ENCODE measurements around the gene C1orf159. TPM values are rescaled to one million over a fixed set of nuclear protein-coding genes. Genes with fewer than 3 reads are reported as not detected.

The C1orf159 gene
- polyA plus RNA-seq, 3 donors, result 3.0 to 18.8 (median 3.3) TPM

DNA sequence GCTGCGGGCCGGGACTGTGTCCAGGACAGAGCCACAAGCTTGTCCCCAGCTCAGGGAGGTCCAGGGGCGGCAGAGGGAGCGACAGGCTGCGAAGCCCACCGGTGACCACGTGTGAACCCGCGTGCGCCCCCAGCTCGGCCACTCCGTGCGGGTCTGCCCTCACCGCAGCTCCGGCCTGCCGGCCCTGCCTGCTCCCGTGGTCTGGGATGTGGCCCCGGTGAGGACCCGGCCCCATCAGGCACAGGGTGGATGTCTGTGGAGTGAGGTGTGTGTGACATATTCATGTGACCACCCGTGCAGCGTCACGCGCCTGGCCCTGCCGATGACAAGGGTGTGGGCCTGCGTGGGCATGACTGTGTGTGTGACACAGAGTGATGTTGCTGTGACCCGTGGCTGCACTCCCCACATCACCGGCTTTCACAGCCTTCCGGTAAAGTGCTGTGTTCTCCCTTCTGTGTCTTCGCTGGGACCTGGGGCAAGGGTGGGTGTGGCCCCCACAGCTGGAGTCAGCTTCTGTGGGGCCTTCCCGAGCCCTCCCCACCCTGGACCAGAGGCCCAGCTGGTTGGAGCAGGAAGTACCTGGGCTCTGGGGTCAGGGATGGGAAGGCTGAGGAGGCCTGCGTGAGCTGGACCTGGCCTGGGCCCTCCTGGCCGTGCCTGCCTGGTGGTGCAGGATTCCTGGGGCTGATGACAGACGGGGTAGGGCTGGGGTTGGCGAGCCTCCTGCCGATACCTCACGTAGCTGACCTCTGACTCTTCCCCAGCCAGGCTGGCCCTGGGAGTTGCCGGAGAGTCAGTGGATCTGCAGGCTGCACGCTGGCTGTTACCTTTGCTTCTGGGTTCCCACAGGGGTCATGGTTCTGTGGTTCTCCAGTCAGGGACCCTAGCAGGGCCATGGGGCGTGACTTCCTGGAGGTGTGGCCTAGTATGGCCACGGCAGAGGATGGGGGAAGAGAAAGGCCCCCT, 45.9 kb downstream of the C1orf159 start:
- H3K27me3 ChIP-seq (ENCODE audit: control insufficient read depth in 2 of 2, insufficient read depth in 2 of 2, low read length in 2 of 2), result peaks cover 0 to 19% of the 10 kb centered on the region in 2 donors
- peak overlapping the region in 3 of 7 donors; percentile 51 to 81 (median 60) for H3K27ac Mint-ChIP-seq
- H3K36me3 Mint-ChIP-seq, result no peaks in the 10 kb centered on the region
- no peak overlapping the region for H3K9ac ChIP-seq (ENCODE audit: insufficient read depth, low read length, poor library complexity, severe bottlenecking)
- H3K9me3 Mint-ChIP-seq, result peaks cover 0 to 4% (median 0%) of the 10 kb centered on the region in 7 donors
- no peaks in the 10 kb centered on the region for H4K20me1 ChIP-seq (ENCODE audit: insufficient read depth, low read length)
- H3K4me2 ChIP-seq (replicated peaks; ENCODE audit: extremely low read depth, low read length, poor library complexity, severe bottlenecking), result peak overlapping the region; percentile 78
- peak overlapping the region in 1 of 2 donors; percentile 66 for H3K4me3 Mint-ChIP-seq
- H3K4me3 ChIP-seq (replicated peaks in 1 of 3; ENCODE audit: low read depth in 2 of 3, low read length in 3 of 3), result peak overlapping the region in 1 of 3 experiments; percentile 85
- peaks cover 21 to 52% (median 29%) of the 10 kb centered on the region in 3 donors for H3K27me3 Mint-ChIP-seq (ENCODE audit: low read depth in 3 of 3)
- WGBS (ENCODE audit: insufficient coverage), result 72% methylated on average over 36 of the region's 40 CpGs
- no peaks in the 10 kb centered on the region for H3K79me2 ChIP-seq (ENCODE audit: insufficient read depth, low read length)
- no peaks in the 10 kb centered on the region for H3K9me3 ChIP-seq (replicated peaks in 1 of 2; ENCODE audit: control insufficient read depth in 1 of 2, insufficient read depth in 1 of 2, low read length in 2 of 2)
- peak overlapping the region; percentile 86 for H2AFZ ChIP-seq (ENCODE audit: insufficient read depth, low read depth, low read length, poor library complexity, severe bottlenecking)
- H3K36me3 ChIP-seq (replicated peaks in 1 of 2; ENCODE audit: control insufficient read depth in 1 of 2, insufficient read depth in 2 of 2, low read length in 2 of 2), result no peaks in the 10 kb centered on the region
- intact Hi-C loops (cut with micrococcal nuclease), result loop anchor here in 1 of 2 donors (5.0 to 10.0 kb wide), 2 partner anchors 38 to 85 kb away; partner anchors contain the start of gene PERM1
- peak; percentile 17 to 70 (median 45) for DNase-seq
- TF ChIP-seq, protein P1, sequence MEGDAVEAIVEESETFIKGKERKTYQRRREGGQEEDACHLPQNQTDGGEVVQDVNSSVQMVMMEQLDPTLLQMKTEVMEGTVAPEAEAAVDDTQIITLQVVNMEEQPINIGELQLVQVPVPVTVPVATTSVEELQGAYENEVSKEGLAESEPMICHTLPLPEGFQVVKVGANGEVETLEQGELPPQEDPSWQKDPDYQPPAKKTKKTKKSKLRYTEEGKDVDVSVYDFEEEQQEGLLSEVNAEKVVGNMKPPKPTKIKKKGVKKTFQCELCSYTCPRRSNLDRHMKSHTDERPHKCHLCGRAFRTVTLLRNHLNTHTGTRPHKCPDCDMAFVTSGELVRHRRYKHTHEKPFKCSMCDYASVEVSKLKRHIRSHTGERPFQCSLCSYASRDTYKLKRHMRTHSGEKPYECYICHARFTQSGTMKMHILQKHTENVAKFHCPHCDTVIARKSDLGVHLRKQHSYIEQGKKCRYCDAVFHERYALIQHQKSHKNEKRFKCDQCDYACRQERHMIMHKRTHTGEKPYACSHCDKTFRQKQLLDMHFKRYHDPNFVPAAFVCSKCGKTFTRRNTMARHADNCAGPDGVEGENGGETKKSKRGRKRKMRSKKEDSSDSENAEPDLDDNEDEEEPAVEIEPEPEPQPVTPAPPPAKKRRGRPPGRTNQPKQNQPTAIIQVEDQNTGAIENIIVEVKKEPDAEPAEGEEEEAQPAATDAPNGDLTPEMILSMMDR (IDR thresholded peaks at IDR 0.05), result no peak
- peaks cover 7% of the 10 kb centered on the region for H3K4me1 Mint-ChIP-seq
- H3K4me1 ChIP-seq (ENCODE audit: control insufficient read depth in 1 of 2, insufficient read depth in 2 of 2, low read length in 2 of 2), result peaks cover 5 to 15% of the 10 kb centered on the region in 2 donors
- H3K27ac ChIP-seq (ENCODE audit: low read depth in 1 of 2, low read length in 2 of 2), result no peak overlapping the region

DNA sequence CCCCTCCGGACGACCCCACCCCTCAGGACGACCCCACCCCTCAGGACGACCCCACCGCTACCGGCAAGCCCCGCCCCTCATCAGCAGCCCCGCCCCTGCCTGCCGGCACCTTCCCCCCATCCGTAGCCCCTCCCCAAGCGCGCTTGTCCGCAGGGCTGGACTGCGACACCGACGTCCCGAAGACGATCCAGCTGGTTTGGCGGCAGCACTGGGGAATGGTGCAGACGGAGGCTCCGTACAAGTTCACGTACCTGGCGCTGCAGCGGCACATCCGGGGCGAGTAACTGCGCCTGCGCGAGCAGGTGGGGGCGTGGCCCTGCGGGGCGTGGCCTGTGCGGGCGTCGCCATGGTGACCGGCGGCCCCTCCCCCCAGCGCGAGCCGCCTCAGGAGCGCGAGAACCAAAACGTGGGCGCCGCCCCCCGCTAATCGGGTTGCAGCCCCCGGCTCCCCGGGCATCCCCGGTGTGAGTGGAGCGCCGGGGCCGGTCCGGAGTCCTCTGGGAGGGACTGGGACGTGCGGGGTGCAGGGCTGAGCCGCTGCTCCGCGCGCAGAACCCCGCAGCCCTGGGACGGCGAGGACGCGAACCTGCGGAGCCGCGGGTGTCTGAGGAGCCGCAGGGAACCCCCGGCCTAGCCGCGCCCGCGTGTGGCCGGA, 46.7 kb downstream of the C1orf159 start:
- peak overlapping the region; percentile 32 to 85 (median 53) for H3K4me3 ChIP-seq (replicated peaks in 1 of 3; ENCODE audit: low read depth in 2 of 3, low read length in 3 of 3)
- Mint-ChIP-seq H3K9me3 (peaks cover 0 to 4% (median 0%) of the 10 kb centered on the region in 7 donors), H3K27ac (peak overlapping the region in 1 of 7 donors; percentile 79), H3K4me3 (peak overlapping the region; percentile 70 to 79), H3K36me3 (no peaks in the 10 kb centered on the region), H3K4me1 (peaks cover 7% of the 10 kb centered on the region), H3K27me3 (ENCODE audit: low read depth in 3 of 3) (peaks cover 21 to 56% (median 32%) of the 10 kb centered on the region in 3 donors)
- H3K27ac ChIP-seq (ENCODE audit: low read depth in 1 of 2, low read length in 2 of 2), result peak overlapping the region in 1 of 2 donors; percentile 76
- peak overlapping the region; percentile 61 for H3K9ac ChIP-seq (ENCODE audit: insufficient read depth, low read length, poor library complexity, severe bottlenecking)
- intact Hi-C loops (cut with micrococcal nuclease), result loop anchor here in 1 of 2 donors (5.0 to 10.0 kb wide), 2 partner anchors 37 to 84 kb away; partner anchors contain the start of gene PERM1
- H3K27me3 ChIP-seq (ENCODE audit: control insufficient read depth in 2 of 2, insufficient read depth in 2 of 2, low read length in 2 of 2), result peaks cover 0 to 24% of the 10 kb centered on the region in 2 donors
- 2% methylated on average over 67 of the region's 75 CpGs for WGBS (ENCODE audit: insufficient coverage)
- no peaks in the 10 kb centered on the region for H3K36me3 ChIP-seq (replicated peaks in 1 of 2; ENCODE audit: control insufficient read depth in 1 of 2, insufficient read depth in 2 of 2, low read length in 2 of 2)
- H3K4me1 ChIP-seq (ENCODE audit: control insufficient read depth in 1 of 2, insufficient read depth in 2 of 2, low read length in 2 of 2), result peaks cover 8 to 19% of the 10 kb centered on the region in 2 donors
- H3K79me2 ChIP-seq (ENCODE audit: insufficient read depth, low read length), result no peaks in the 10 kb centered on the region
- H3K9me3 ChIP-seq (replicated peaks in 1 of 2; ENCODE audit: control insufficient read depth in 1 of 2, insufficient read depth in 1 of 2, low read length in 2 of 2), result no peaks in the 10 kb centered on the region
- TF ChIP-seq, protein P1 (IDR thresholded peaks at IDR 0.05), result no peak
- peak overlapping the region; percentile 86 for H2AFZ ChIP-seq (ENCODE audit: insufficient read depth, low read depth, low read length, poor library complexity, severe bottlenecking)
- DNase-seq, result peak; percentile 61 to 74 (median 63)
- no peaks in the 10 kb centered on the region for H4K20me1 ChIP-seq (ENCODE audit: insufficient read depth, low read length)
- peak overlapping the region; percentile 78 for H3K4me2 ChIP-seq (replicated peaks; ENCODE audit: extremely low read depth, low read length, poor library complexity, severe bottlenecking)
